ENCODE measurements around the gene UBE2E1. TPM values are rescaled to one million over a fixed set of nuclear protein-coding genes. Genes with fewer than 3 reads are reported as not detected.

The UBE2E1 gene
- total and polyA plus RNA-seq, 2 experiments from 2014 or later, result 39.9 to 120 TPM

GRCh38 chr3:23785097-23785645 lies 20.6 kb upstream of the UBE2E1 start:
- ATAC-seq, result no peak
- peaks cover 10% of the 10 kb centered on the region for H3K4me1 Mint-ChIP-seq
- no peaks in the 10 kb centered on the region for H3K9me2 ChIP-seq (ENCODE audit: insufficient read depth)
- H3K4me1 ChIP-seq (ENCODE audit: insufficient read depth), result 0 out of 2 replicates have a peak, but pooled peaks cover 5% of the 10 kb centered on the region
- no peak overlapping the region for H3K27ac Mint-ChIP-seq
- H3K4me3 Mint-ChIP-seq, result no peak overlapping the region
- TF ChIP-seq CTCF (conservative IDR thresholded peaks at IDR 0.05; ENCODE audit: low read depth in 2 of 2) (no peak), STAT1 (IDR thresholded peaks at IDR 0.05; ENCODE audit: unreplicated experiment) (no peak), REST (IDR thresholded peaks at IDR 0.05; ENCODE audit: unreplicated experiment) (no peak), ZNF114 (CRISPR knock-in tag; IDR thresholded peaks at IDR 0.05) (no peak), EZH2phosphoT487 (IDR thresholded peaks at IDR 0.05; ENCODE audit: unreplicated experiment) (no peak), EZH2 (IDR thresholded peaks at IDR 0.05; ENCODE audit: low read depth, unreplicated experiment) (no peak), NANOG (IDR thresholded peaks at IDR 0.05; ENCODE audit: borderline replicate concordance) (no peak), ETS1 (IDR thresholded peaks at IDR 0.05) (no peak), POLR2AphosphoS5 (IDR thresholded peaks at IDR 0.05; ENCODE audit: low read depth) (no peak), ZNF331 (CRISPR knock-in tag; IDR thresholded peaks at IDR 0.05; ENCODE audit: low read depth) (no peak), JUNB (IDR thresholded peaks at IDR 0.05; ENCODE audit: unreplicated experiment) (no peak)
- H4K20me1 ChIP-seq (replicated peaks; ENCODE audit: insufficient read depth), result no peaks in the 10 kb centered on the region
- H3K27me3 ChIP-seq (ENCODE audit: insufficient read depth), result no peaks in the 10 kb centered on the region
- H3K36me3 Mint-ChIP-seq (ENCODE audit: low read depth), result no peaks in the 10 kb centered on the region
- H3K9me3 Mint-ChIP-seq, result no peaks in the 10 kb centered on the region
- no peak overlapping the region for H3K4me2 ChIP-seq
- no peak overlapping the region for H3K4me3 ChIP-seq
- H2AFZ ChIP-seq, result no peak overlapping the region
- no peak for DNase-seq (ENCODE audit: low spot score)
- H3K27me3 Mint-ChIP-seq (ENCODE audit: insufficient read depth, low read depth, poor library complexity), result no peaks in the 10 kb centered on the region
- H3F3A ChIP-seq (replicated peaks; ENCODE audit: low read depth), result no peaks in the 10 kb centered on the region
- no peaks in the 10 kb centered on the region for H3K36me3 ChIP-seq (ENCODE audit: insufficient read depth)
- no peak overlapping the region for H3K27ac ChIP-seq (ENCODE audit: low read depth)
- H3K79me2 ChIP-seq (replicated peaks; ENCODE audit: insufficient read depth), result no peaks in the 10 kb centered on the region

Measured in GM23338 (cell line).